Measurements from ENCODE around the gene ZNF562. TPM values are rescaled to one million over a fixed set of nuclear protein-coding genes. Genes with fewer than 3 reads are reported as not detected.

ZNF562 gene
- total and polyA plus RNA-seq, 2 of the 4 experiments (the other 2 are of a cell fraction): 5.2 to 43.7 TPM

DNA sequence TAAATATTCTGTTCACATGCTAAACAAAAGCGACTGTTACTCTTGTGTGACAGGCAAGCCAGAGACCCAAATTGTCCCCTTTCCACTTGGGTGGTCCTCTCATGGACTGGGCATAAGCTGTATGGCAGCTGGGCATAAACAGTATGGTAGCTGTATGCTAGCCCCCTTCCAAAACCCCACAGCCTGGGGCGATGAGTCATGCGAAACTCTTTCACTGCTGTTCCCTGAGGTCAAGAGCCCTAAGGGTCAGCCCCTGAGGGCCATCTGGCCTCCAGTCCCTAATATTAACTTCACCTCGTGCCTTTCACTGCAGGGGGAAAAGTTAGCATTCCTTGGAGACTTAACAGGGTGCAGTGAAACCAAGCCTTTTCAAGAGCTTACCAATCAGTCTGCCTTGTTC, 45.6 kb upstream of the ZNF562 start (continued):
- TF ChIP-seq, protein P1, sequence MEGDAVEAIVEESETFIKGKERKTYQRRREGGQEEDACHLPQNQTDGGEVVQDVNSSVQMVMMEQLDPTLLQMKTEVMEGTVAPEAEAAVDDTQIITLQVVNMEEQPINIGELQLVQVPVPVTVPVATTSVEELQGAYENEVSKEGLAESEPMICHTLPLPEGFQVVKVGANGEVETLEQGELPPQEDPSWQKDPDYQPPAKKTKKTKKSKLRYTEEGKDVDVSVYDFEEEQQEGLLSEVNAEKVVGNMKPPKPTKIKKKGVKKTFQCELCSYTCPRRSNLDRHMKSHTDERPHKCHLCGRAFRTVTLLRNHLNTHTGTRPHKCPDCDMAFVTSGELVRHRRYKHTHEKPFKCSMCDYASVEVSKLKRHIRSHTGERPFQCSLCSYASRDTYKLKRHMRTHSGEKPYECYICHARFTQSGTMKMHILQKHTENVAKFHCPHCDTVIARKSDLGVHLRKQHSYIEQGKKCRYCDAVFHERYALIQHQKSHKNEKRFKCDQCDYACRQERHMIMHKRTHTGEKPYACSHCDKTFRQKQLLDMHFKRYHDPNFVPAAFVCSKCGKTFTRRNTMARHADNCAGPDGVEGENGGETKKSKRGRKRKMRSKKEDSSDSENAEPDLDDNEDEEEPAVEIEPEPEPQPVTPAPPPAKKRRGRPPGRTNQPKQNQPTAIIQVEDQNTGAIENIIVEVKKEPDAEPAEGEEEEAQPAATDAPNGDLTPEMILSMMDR (conservative IDR thresholded peaks at IDR 0.05; ENCODE audit: low read depth, low read length): no peak

DNA sequence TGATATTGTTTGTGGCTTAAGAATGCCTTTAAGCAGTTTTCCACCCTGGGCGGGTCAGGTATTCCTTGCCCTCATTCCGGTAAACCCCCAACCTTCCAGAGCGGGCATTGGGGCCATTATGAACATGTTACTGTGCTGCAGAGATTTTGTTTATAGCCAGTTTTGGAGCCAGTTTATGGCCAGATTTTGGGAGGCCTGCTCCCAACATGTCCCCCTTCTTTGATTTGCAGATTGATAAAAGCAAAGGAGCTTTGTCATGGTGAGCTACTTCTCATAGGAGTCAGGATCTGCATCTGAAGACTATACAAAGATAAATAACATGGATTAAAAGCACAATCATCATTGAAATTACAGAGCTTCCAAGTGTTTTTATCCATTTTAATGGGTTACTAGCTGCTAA, 36.9 kb upstream of the ZNF562 start:
- ChIA-PET POLR2A (ENCODE audit: unreplicated experiment) (no interaction called here), CTCF (no interaction called here)
- Histone ChIP-seq H2BK15ac (ENCODE audit: low read depth, low read length) (no peak overlapping the region), H2BK20ac (ENCODE audit: low read depth, low read length) (no peak overlapping the region), H4K20me1 (ENCODE audit: insufficient read depth, low read length) (no peaks in the 10 kb centered on the region), H3K4ac (ENCODE audit: low read depth, low read length) (no peak overlapping the region), H2BK5ac (ENCODE audit: low read depth, low read length, poor library complexity, severe bottlenecking) (no peak overlapping the region), H2AFZ (replicated peaks; ENCODE audit: low read length, poor library complexity) (no peak overlapping the region), H3K18ac (ENCODE audit: low read depth, low read length) (no peak overlapping the region), H2AK5ac (ENCODE audit: low read depth, low read length) (no peak overlapping the region), H2AK9ac (replicated peaks; ENCODE audit: low read depth, low read length, poor library complexity) (no peak overlapping the region), H3K9ac (ENCODE audit: low read depth, low read length) (no peak overlapping the region), H3K79me1 (ENCODE audit: low read depth in 1 of 2, low read length in 2 of 2) (no peaks in the 10 kb centered on the region), H3K27me3 (ENCODE audit: control insufficient read depth, insufficient read depth, low read length) (no peaks in the 10 kb centered on the region), H3K4me3 (ENCODE audit: insufficient read depth, low read depth, low read length) (no peak overlapping the region), H3K56ac (ENCODE audit: extremely low read depth, insufficient read depth, low read length) (no peak overlapping the region), H3K36me3 (ENCODE audit: control insufficient read depth, insufficient read depth, low read length) (no peaks in the 10 kb centered on the region), H4K5ac (ENCODE audit: low read depth, low read length) (no peak overlapping the region), H3K27ac (ENCODE audit: insufficient read depth, low read length) (no peak overlapping the region), H3K4me1 (ENCODE audit: control insufficient read depth, insufficient read depth, low read length) (no peaks in the 10 kb centered on the region), H3K4me2 (ENCODE audit: low read depth, low read length) (no peak overlapping the region), H3K23ac (ENCODE audit: low read depth, low read length) (no peak overlapping the region), H3K9me3 (ENCODE audit: control insufficient read depth, insufficient read depth, low read length) (no peaks in the 10 kb centered on the region), H3K9me1 (ENCODE audit: insufficient read depth, low read length) (no peaks in the 10 kb centered on the region), H3K14ac (replicated peaks; ENCODE audit: low read depth, low read length) (no peak overlapping the region), H4K8ac (ENCODE audit: low read depth in 2 of 2, low read length in 2 of 2) (no peak overlapping the region), H4K91ac (ENCODE audit: insufficient read depth, low read depth, low read length) (no peak overlapping the region), H2BK120ac (ENCODE audit: low read depth, low read length) (no peak overlapping the region)
- intact Hi-C loops (cut with micrococcal nuclease) (no loop called here), dilution Hi-C loops (cut with HindIII; ENCODE audit: low sequenced_read_pairs, unreplicated experiment) (no loop called here), in situ Hi-C loops (cut with MboI; ENCODE audit: low sequenced_read_pairs) (no loop called here)
- ATAC-seq (ENCODE audit: low read depth) (no peak), DNase-seq (no peak)
- WGBS, 2 experiments (ENCODE audit: extremely low coverage in 2 of 2, insufficient read length in 1 of 2): no CpG with 5 or more reads among the region's 3 CpGs
- no TSS peak for BruUV-seq (replicated peaks)
- no peak for TF ChIP-seq MXI1 (IDR thresholded peaks at IDR 0.05; ENCODE audit: borderline replicate concordance, low read depth, low read length)
- TF ChIP-seq, protein P1 (conservative IDR thresholded peaks at IDR 0.05; ENCODE audit: low read depth, low read length): no peak
- TF ChIP-seq SMC3 (IDR thresholded peaks at IDR 0.05; ENCODE audit: low read depth, low read length): no peak
- no peak for TF ChIP-seq RFX5 (IDR thresholded peaks at IDR 0.05; ENCODE audit: low read depth, low read length)
